Fibroblast of lung (primary cell): ENCODE data around the gene IGDCC3.

Experiments used
- EZH2 ChIP-seq: IDR thresholded peaks from 2 replicates; pipeline ENCODE4 v1.5.1; 2012; ENCODE audit warnings: low read length, control low read depth, mild to moderate bottlenecking; ENCODE audit errors: missing control alignments
- TF ChIP-seq, protein P1 (sequence below), 2 donors: IDR thresholded peaks in 1 of 2; conservative IDR thresholded peaks in 1 of 2; 1 replicate in 1 of 2; 2 replicates in 1 of 2; pipeline ENCODE4 v1.5.1; 2011 to 2012; ENCODE audit warnings: low read length in 2 of 2, control low read depth in 1 of 2, inconsistent platforms in 1 of 2, low read depth in 1 of 2, mild to moderate bottlenecking in 1 of 2

- TF ChIP-seq EZH2: no peak
- TF ChIP-seq, protein P1, sequence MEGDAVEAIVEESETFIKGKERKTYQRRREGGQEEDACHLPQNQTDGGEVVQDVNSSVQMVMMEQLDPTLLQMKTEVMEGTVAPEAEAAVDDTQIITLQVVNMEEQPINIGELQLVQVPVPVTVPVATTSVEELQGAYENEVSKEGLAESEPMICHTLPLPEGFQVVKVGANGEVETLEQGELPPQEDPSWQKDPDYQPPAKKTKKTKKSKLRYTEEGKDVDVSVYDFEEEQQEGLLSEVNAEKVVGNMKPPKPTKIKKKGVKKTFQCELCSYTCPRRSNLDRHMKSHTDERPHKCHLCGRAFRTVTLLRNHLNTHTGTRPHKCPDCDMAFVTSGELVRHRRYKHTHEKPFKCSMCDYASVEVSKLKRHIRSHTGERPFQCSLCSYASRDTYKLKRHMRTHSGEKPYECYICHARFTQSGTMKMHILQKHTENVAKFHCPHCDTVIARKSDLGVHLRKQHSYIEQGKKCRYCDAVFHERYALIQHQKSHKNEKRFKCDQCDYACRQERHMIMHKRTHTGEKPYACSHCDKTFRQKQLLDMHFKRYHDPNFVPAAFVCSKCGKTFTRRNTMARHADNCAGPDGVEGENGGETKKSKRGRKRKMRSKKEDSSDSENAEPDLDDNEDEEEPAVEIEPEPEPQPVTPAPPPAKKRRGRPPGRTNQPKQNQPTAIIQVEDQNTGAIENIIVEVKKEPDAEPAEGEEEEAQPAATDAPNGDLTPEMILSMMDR (conservative IDR thresholded peaks at IDR 0.05 in 1 of 2, IDR thresholded peaks at IDR 0.05 in 1 of 2; ENCODE audit: low read depth in 1 of 2, low read length in 2 of 2): no peak
Observed at GRCh38 chr15:65414841-65415621, 37.2 kb upstream of the IGDCC3 start.
